Kidney tubule cell (primary cell): ENCODE data around the gene KCNK6.
A peak's percentile ranks its signal among the peaks of the same experiment; 100 is the strongest.

Source experiments
- DNase-seq: peaks from one replicate; pipeline ENCODE4 v3.0.0-alpha.2; 2018; ENCODE audit warnings: low spot score

The KCNK6 gene

DNA sequence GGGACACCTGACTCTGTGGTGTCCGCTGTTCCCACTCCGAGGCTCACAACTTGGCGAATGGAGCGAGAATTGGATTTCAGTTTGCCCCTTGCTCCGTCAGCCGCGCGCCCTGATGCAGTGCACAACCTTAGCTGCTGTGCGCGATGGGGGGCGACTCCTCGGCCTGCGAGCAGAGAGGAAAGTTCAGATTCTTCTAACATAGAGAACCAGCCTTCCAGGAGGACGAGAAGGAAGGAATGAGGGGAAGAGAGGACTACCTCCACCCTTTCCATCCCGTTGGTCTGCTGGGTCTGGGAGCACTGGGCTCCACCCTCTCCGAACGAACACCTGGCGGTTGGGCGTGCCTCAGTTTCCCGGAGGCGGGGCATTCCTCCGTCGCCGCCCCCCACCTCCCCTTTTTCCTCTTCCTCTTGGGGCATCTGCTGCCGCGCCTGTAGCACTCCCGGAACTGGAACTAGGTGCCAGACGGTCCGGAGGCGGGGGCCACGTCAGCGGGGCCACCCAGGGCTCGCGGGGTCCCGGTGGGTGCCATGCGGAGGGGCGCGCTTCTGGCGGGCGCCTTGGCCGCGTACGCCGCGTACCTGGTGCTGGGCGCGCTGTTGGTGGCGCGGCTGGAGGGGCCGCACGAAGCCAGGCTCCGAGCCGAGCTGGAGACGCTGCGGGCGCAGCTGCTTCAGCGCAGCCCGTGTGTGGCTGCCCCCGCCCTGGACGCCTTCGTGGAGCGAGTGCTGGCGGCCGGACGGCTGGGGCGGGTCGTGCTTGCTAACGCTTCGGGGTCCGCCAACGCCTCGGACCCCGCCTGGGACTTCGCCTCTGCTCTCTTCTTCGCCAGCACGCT lies at the start of gene KCNK6:
KCNK6 (plus strand) TSS at position 425 of the 838 bp plus-strand sequence; CDS start at position 531, 106 bp downstream.
- DNase-seq = peak; percentile 66

DNA sequence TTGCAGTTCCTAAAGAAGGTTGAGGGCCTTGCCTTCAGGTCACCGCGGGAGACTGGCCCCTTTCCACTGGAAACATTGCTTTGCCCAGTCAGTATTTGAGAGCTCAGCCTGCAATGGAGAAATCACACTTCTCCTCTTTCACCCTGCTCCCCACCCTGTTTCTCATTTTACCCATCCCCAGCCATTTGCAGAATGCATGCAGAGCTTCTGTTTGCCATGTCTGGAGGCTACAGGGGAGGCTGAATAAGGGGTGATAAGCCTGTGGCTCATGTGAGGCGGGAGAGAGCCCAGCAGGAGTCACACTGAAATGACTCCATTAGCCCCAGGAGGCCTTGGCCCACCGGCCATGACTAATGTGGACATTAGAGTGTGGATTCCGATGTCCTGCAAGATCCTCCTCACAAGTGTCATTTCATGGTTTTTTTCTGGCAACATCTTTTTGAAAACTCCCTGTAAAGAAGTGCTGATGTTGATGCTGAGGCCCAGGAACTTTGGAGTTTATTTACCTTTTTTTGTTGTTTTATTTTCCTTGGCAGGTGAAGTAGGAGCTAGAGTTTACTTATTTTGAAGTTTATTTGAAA lies 49.0 kb upstream of the KCNK6 start:
- peak; percentile 76 for DNase-seq

DNA sequence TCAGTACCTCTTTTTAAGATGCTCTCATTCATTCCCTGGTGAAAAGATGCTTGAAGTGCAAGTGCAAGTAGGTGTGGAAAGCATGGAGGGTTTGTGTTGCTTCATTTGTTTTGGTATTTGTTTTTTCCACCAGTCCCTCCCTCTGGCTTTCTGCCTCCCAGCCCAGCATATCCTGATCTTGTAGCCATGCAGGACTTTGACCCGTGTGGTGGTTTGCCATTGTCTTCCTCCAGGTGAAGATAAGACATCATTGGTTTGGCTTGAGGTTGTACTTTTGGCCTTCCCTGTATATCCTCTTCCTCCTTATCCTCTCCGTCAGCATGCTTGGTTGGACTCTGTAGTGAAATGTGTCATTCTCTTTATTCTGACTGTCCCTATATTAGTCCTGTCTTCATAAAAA lies 46.1 kb upstream of the KCNK6 start:
- DNase-seq = no peak

DNA sequence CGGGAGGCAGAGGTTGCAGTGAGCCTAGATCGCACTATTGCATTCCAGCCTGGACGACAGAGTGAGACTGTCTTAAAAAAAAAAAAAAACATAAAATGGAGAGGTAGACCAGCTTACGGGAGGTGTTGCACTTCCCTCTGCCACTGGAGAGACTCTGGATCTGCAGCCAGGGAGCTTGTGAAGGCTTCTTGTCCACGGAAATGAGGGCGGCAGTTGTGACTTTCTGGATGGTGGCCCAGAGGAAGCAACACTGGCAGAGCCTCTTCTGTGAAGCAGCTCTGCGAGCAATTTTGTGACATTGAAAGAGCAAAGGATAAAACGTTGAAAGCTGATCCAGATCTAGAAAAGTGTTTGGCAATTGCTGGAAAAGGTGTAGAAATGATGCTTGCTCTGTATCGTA lies 44.9 kb upstream of the KCNK6 start:
- no peak for DNase-seq

DNA sequence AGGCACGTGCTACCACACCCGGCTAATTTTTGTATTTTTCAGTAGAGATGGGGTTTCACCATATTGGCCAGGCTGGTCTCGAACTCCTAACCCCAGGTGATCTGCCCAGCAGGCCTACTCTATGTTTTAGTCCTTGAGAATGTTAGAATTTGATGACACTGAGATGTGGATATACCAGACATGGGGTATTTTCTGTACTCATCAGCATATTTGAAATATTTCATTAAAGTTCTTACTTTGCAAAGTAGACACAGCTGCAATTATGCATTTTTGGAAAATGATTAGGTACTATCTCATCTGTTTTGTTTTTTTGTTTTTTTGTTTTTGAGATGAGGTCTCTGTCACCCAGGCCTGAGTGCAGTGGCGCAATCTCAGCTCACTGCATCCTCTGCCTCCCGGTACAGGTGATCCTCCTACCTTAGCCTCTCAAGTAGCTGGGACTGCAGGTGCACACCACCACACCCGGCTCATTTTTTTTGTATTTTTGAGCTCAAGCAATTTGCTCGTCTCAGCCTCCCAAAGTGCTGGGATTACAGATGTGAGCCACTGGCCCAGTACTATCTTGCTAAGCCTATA lies 42.6 kb upstream of the KCNK6 start:
- no peak for DNase-seq

DNA sequence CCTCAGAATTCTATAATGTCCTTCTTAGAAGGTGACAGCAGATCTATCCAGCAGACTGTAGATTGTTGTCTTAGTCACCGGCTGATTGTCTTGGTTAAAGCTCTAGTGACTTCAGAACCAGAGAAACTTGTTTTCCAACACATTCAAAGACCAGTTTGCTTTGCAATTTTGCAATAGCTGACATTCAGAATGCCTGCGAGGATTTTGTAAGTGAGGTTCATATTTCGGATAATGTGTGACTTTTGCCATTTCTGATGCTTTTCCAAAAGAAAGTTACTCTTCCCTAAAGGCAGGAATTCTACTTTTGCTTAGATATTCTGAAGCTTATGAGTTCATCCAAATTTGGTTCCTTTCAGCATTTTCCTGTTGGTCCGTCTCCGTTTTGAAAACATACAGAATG lies 42.1 kb upstream of the KCNK6 start:
- DNase-seq = peak; percentile 41

DNA sequence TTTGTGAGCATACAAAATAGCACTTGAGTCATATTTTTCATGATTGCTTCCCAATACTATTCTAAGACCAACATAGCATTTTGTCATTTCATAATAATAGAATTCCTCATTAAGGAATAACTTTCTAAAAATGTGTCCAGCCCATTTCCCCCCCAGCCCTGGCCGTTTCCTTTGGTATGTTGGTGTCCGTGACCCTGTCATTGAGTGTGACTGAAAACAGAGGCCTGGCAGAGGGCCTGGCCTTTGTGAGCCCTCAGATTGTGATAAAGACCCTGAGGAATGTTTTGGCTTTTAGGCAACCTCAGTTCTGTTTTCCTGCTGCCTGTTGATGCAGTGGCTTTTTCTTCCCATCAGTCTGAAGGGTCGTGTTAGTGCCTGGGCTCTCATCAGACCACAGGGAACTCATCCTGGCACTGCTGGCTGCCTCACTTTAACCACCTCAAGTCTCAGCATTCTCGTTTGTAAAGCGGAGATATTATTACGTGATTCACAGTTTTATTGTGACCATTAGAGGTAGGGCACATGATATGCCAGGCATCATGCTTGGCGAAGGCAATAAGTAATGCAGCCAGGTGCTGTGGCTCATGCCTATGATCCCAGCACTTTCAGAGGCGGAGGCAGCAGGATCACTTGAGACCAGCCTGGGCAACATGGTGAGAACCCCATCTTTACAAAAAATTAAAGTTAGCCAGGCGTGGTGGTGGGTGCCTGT lies 41.5 kb upstream of the KCNK6 start:
- DNase-seq = peak; percentile 41

DNA sequence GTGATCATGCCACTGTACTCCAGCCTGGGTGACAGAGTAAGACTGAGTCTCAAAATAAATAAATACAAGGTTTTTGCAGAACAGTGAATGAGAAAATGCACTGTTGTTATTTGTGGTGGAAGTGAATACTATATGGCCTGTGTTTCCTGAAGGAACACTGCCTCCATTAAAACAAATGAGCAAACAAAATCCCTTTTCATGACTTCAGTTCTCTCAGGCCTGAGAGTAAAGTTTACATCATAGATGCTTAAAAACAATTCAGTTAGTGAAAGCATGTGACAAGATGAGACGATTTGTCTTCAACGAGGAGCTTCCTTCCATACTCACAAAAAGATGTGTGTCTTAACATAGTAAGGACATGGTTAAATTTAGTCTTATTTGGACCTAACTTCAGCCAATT lies 40.9 kb upstream of the KCNK6 start:
- DNase-seq = no peak

DNA sequence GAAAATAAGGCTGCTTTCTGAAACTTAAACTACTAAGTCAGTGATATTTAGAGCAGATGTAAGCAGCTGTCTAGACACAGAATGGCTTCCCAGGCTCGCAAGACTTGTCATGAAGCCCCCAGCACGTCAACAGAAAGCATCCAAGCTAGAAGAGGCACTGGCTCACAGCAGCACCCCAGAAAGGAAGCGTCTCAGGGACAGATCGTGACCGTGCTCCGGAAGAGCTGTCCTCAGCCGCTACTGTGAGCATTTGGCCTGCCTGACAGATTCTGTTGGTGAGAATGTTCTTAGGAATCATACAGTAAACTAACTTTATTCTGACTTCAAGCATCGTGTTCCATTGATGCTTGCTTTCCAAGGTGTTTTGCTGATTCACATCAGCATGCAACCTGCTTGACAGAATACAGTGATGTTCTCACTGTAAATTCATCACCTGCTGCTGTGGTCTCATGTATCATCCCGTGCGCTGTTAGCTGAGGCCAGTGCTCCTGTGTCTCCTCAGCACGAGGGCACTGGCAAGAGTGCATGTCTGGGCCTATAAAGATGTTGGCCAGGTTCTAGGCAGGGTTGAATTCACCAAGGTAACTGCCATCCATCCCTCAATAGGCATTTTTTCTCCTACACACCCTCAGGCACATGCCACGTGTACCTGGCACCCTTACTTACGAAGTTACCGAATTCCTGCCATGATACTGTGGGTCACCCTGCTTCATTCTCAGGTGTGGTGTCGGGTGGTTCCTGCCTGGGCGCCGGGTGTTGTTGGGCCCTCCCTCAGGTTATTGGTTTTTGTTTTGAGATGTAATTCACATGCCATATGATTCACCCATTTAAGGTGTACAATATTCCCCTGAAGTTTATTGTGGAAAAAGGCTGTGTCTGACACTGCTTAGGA lies 39.4 kb upstream of the KCNK6 start:
- DNase-seq = no peak

DNA sequence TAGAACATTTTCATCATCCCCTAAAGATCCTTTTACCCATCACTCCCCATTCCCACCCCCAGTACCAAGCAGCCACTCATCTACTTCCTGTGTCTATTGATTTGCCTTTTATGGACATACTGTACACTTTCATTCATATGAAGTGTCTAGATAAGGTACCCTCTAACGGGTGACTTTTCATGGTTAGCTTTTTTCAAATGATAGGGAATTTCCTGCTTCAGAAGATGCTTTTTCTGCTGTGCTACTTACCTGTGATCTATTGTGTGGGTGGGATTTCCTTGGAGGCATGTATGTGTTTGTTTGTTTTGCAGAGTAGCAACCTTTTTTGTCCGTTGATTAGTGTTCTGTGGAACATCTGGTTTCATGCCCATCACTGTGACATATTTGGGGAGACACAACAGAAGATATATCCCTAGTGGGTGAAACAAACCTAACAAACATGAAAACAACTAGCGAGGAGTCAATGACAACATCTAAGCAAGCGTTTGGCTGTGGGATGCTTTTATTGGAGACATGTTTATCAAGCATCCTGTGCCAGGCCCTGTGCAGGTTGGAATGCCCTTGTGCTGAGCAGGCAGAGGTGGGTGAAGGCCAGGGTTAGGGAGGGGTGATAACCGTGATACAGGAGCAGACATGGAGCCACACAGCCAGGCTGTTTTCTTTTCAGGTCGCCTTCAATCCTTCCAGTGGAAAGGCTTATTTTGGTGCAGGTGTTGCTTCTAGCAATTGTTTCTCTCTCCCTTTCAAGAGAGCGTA lies 37.7 kb upstream of the KCNK6 start:
- DNase-seq = no peak

DNA sequence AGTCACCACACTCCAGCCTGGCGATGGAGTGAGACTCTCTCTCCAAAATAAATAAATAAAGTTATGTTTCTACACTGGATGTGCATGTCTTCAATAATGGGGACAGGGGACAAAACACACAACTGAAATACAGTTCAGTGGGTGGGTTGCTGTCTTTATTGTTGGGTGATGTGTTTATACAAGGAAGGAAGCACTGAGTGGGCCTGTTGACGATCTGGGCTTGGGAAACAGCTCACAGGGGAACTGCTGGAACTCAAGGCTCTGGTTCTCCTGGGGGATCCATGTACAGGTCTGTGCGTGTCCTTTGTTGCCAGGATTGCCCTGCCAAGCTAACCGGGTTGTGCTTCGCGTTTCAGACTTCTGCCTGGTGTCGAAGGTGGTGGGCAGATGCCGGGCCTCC lies 36.4 kb upstream of the KCNK6 start:
- no peak for DNase-seq

DNA sequence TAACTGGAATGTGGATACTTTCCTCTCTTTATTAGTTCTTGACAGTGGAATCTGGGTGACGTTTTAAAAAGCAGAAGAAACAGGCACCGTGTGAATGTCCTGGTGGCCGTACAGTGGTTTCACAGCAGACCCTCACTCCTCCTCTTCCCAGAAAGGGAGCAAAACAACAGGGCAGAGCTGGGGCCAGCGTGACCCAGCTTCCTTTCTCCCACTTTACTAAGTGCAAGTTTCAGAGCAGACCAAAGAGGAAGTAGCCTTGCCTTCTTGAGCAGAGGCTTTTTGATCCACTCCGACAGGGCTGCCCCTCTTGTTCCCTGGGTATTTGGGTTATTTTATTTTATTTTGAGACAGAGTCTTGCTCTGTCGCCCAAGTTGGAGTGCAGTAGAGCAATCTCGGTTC lies 35.2 kb upstream of the KCNK6 start:
- no peak for DNase-seq

DNA sequence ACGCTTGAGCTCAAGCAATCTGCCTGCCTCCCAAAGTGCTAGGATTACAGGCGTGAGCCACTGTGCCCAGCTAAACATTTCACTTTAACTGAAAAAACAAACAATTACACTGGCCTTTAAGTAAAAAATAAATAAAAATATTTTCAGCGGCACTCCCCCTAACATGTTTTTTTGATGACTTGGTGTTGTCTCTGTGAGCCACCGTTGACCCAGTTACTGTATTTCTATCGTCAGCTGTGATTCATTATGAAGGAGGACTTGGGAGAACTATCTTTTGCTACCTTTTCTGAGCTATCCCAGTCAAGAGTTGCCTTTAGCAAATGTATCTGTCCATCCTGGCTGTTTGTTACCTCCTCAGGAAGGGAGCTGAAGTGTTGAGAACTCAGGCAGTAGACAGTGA lies 34.1 kb upstream of the KCNK6 start:
- DNase-seq = no peak

DNA sequence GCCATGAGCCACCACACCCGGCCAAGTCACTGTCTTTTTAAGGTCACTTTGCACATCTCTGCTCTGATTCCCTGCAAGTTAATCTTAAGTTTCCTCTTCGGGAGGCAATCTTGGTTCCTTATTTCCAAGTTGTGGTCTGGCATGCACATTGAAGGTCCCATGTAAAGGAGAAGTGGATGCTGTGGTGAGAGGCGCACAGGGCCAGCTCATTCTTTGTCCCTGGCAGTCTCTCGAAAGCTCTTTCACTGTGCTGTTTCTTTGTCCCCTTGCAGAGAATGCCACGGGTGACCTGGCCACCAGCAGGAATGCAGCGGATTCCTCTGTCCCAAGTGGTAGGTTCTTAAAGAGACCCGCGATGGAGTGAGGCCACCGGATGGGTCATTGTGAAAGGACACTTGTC lies 32.0 kb upstream of the KCNK6 start:
- DNase-seq = no peak

DNA sequence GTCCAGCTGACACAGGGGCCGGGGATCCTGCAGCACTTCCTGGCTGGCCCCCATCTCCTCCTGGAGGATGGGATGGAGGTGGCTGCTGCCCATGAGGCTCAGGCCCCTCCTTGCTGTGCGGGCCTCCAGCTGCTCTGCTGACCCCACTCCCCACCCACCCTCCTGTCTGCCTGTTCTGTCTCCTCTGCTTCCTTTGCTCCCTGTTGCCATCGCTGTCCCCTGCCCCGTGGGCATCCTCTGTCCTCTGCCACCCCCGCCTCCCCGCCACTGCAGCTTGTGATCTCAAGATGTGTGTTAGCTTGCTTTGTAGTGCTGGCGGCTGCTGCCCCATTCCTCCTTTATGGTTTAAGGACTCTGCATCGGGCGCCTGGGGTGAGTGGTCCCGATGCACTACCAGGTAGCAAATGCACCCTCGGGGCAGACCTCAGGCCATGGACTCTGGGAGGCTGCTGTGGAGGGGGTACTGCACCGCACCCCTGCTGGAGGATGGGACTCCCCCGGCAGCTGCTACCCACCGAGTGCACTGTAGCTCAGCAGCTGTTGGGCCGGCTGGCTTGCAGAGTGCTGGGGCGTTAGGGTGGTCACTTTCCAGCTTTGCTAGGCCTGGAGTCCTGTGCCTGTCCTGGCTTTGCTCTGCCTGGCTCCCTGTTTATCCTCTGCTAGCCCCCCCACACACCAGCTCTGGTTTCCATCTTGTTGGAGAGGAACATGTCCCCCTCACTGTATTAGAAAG lies 31.4 kb upstream of the KCNK6 start:
- DNase-seq = no peak

DNA sequence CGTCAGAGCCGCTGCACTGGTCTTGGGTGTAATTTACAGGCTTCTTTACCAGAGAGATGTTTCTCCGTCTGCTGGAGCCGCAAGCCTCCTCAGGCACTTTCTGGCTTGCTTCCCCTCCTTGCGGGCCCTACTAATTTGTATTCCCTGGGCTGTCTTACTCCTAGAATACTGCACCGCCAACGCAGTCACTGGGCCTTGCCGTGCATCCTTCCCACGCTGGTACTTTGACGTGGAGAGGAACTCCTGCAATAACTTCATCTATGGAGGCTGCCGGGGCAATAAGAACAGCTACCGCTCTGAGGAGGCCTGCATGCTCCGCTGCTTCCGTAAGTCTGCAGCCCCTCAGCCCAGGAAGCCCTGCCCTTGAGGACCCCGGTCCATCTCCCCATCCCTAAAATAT lies 29.7 kb upstream of the KCNK6 start:
- no peak for DNase-seq

DNA sequence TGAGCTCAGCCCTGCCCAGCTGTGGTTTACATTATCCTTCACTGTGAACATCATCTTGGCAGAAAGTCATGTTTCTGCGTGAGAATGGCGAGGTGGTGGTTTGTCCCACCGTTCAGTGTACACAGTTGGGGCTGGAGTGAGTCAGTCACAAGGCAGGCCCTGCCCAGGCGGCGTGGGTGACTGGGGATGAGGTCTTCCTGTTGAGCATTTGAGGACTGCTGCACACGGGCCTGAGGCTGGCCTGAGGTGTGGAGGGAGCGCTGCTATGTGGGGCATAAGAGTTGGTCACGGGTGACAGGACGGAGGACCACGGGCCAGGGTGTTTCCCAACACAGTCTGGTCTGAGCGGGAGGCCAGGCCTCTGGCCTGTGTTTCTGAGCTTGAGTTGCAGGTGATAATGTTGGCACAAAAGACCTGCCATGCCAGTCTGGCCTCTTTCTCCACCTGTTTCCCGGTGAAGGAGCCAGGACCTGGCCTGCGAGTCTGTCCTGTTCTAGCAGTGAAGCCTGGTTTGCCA lies 29.0 kb upstream of the KCNK6 start:
- peak; percentile 96 for DNase-seq

DNA sequence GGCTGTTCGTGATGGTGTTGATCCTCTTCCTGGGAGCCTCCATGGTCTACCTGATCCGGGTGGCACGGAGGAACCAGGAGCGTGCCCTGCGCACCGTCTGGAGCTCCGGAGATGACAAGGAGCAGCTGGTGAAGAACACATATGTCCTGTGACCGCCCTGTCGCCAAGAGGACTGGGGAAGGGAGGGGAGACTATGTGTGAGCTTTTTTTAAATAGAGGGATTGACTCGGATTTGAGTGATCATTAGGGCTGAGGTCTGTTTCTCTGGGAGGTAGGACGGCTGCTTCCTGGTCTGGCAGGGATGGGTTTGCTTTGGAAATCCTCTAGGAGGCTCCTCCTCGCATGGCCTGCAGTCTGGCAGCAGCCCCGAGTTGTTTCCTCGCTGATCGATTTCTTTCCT lies 27.8 kb upstream of the KCNK6 start:
- DNase-seq = no peak

DNA sequence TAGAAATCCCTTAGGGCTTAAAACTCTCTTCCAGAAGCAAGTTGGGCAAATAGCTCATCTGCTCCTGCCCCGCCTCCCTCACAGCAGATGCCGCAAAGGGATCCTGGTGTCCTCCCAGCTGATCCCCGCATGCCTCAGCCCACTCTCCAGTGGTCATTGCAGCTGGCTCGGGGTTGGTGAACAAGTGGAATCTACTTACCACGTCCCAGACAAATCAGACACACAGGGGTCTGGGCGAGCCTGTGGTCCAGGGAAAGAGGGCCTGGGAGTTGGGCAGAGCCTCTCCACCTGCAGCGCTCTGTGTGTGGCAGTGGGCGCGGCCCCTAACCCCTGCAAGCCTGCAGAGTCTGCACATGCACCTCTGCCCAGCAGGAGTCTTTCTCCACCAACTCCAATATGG lies 26.4 kb upstream of the KCNK6 start:
- no peak for DNase-seq

DNA sequence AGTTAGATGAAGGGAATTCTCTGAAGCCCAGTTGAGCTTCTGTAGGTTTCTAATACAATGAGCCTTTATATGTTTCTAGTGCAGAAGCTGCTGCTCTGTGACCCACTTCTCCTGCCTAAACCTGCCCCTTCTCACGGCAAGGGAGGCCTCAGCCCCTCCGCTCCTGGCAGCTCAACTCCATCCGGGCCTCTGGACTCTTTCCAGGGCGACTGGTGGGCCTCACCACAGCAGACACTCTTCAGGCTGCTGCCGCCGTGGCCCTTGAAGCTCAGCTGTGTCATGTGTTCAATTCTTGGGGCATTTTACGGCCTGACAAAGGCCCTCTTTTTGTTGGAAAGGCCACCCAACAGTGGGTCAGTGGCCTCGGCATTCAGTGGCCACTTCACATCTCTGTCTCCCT lies 25.6 kb upstream of the KCNK6 start:
- DNase-seq = no peak
